Esophagus (tissue), 2 donors: ENCODE measurements around the gene OSBPL3. TPM values are rescaled to one million over a fixed set of nuclear protein-coding genes. Genes with fewer than 3 reads are reported as not detected.

ENCODE experiments used
- H3K27ac ChIP-seq, 2 donors: one replicate each; pipeline ENCODE4 v1.5.1; 2013; ENCODE audit warnings: low read depth in 2 of 2, mild to moderate bottlenecking in 2 of 2, inconsistent platforms in 1 of 2, low read length in 1 of 2, moderate library complexity in 1 of 2
- H3K27me3 ChIP-seq, 2 donors: one replicate each; pipeline ENCODE4 v1.6.1; 2013; ENCODE audit warnings: low read length in 2 of 2, control low read depth in 1 of 2, mild to moderate bottlenecking in 1 of 2; ENCODE audit not compliant: insufficient read depth in 2 of 2, control insufficient read depth in 1 of 2
- H3K36me3 ChIP-seq, 2 donors: one replicate each; pipeline ENCODE4 v1.6.1; 2013; ENCODE audit warnings: low read length in 1 of 2; ENCODE audit not compliant: control insufficient read depth in 2 of 2, insufficient read depth in 2 of 2
- H3K4me1 ChIP-seq, 2 donors: one replicate each; pipeline ENCODE4 v1.6.1; 2013; ENCODE audit warnings: low read length in 1 of 2; ENCODE audit not compliant: control insufficient read depth in 2 of 2, insufficient read depth in 2 of 2
- H3K4me3 ChIP-seq, 2 donors: one replicate each; pipeline ENCODE4 v1.5.1; 2013; ENCODE audit warnings: low read length in 2 of 2, mild to moderate bottlenecking in 2 of 2, low read depth in 1 of 2, moderate library complexity in 1 of 2
- H3K9me3 ChIP-seq, 2 donors: one replicate each; pipeline ENCODE4 v1.6.1; 2013; ENCODE audit warnings: mild to moderate bottlenecking in 2 of 2, low read depth in 1 of 2, low read length in 1 of 2, moderate library complexity in 1 of 2; ENCODE audit not compliant: control insufficient read depth in 2 of 2, insufficient read depth in 1 of 2
- WGBS, 2 donors: extraction: QIAGEN DNeasy Blood & Tissue Kit; methylation state at CpG; one replicate each; pipeline ENCODE4 v1.1.7; 2013; 5-methylcytosine and 5-hydroxymethylcytosine counted together
- polyA plus RNA-seq, 2 donors: library from polyadenylated mRNA; stranded (reverse); fragments of 200-250 nt; gene quantifications; one replicate each; pipeline ENCODE4 v1.2.3, GENCODE V29; 2013
- donor health status: healthy with polysubstance abuse.
- donor health status: Bipolar disorder and iron deficiency.

Gene OSBPL3
- polyA plus RNA-seq, 2 donors, result 10.4 to 22.4 TPM

GRCh38 chr7:24962418-24962962 lies 17.5 kb downstream of the OSBPL3 start:
- Histone ChIP-seq H3K36me3 (no peaks in the 10 kb centered on the region), H3K27ac (peak overlapping the region in 1 of 2 donors; percentile 2), H3K4me3 (no peak overlapping the region), H3K9me3 (no peaks in the 10 kb centered on the region), H3K4me1 (peaks cover 2 to 7% of the 10 kb centered on the region in 2 donors), H3K27me3 (no peaks in the 10 kb centered on the region)
- 48 to 61% methylated on average over 4 of the region's 4 CpGs for WGBS, 2 donors

GRCh38 chr7:24959735-24960485 lies 20.1 kb downstream of the OSBPL3 start:
- H3K27me3 ChIP-seq, result no peaks in the 10 kb centered on the region
- H3K9me3 ChIP-seq, result no peaks in the 10 kb centered on the region
- no peaks in the 10 kb centered on the region for H3K36me3 ChIP-seq
- no peak overlapping the region for H3K27ac ChIP-seq
- 92 to 93% methylated on average over 6 of the region's 6 CpGs for WGBS, 2 donors
- H3K4me1 ChIP-seq, result peaks cover 2 to 7% of the 10 kb centered on the region in 2 donors
- H3K4me3 ChIP-seq, result no peak overlapping the region

- no peak overlapping the region for H3K4me3 ChIP-seq
- no peaks in the 10 kb centered on the region for H3K9me3 ChIP-seq
- H3K27me3 ChIP-seq, result no peaks in the 10 kb centered on the region
- H3K27ac ChIP-seq, result no peak overlapping the region
- peaks cover under 1 to 6% of the 10 kb centered on the region in 2 donors for H3K4me1 ChIP-seq
- no peaks in the 10 kb centered on the region for H3K36me3 ChIP-seq
These were observed 21.6 kb downstream of the OSBPL3 start for GRCh38 chr7:24958399-24958798.

GRCh38 chr7:24956021-24956420 lies 24.0 kb downstream of the OSBPL3 start:
- no peaks in the 10 kb centered on the region for H3K4me1 ChIP-seq
- H3K4me3 ChIP-seq, result no peak overlapping the region
- no peaks in the 10 kb centered on the region for H3K27me3 ChIP-seq
- H3K36me3 ChIP-seq, result no peaks in the 10 kb centered on the region
- no peak overlapping the region for H3K27ac ChIP-seq
- no peaks in the 10 kb centered on the region for H3K9me3 ChIP-seq
- 54 to 82% methylated on average over 3 of the region's 3 CpGs for WGBS, 2 donors

GRCh38 chr7:24955313-24955712 lies 24.7 kb downstream of the OSBPL3 start:
- 96 to 97% methylated on average over 1 of the region's 1 CpG for WGBS, 2 donors
- Histone ChIP-seq H3K4me1 (no peaks in the 10 kb centered on the region), H3K4me3 (no peak overlapping the region), H3K9me3 (no peaks in the 10 kb centered on the region), H3K36me3 (no peaks in the 10 kb centered on the region), H3K27ac (no peak overlapping the region), H3K27me3 (no peaks in the 10 kb centered on the region)

- Histone ChIP-seq H3K27me3 (no peaks in the 10 kb centered on the region), H3K27ac (no peak overlapping the region), H3K36me3 (no peaks in the 10 kb centered on the region), H3K4me3 (no peak overlapping the region), H3K4me1 (no peaks in the 10 kb centered on the region), H3K9me3 (no peaks in the 10 kb centered on the region)
- 93 to 95% methylated on average over 2 of the region's 2 CpGs for WGBS, 2 donors
These were observed 27.5 kb downstream of the OSBPL3 start for GRCh38 chr7:24952464-24952863.

- no peaks in the 10 kb centered on the region for H3K9me3 ChIP-seq
- no peaks in the 10 kb centered on the region for H3K4me1 ChIP-seq
- 66 to 70% methylated on average over 3 of the region's 3 CpGs for WGBS, 2 donors
- no peak overlapping the region for H3K4me3 ChIP-seq
- H3K36me3 ChIP-seq, result no peaks in the 10 kb centered on the region
- H3K27ac ChIP-seq, result no peak overlapping the region
- no peaks in the 10 kb centered on the region for H3K27me3 ChIP-seq
These were observed 28.5 kb downstream of the OSBPL3 start for GRCh38 chr7:24951441-24951980.

- H3K9me3 ChIP-seq, result no peaks in the 10 kb centered on the region
- no peaks in the 10 kb centered on the region for H3K27me3 ChIP-seq
- no peak overlapping the region for H3K27ac ChIP-seq
- H3K4me1 ChIP-seq, result no peaks in the 10 kb centered on the region
- H3K4me3 ChIP-seq, result no peak overlapping the region
- 17 to 67% methylated on average over 1 of the region's 1 CpG for WGBS, 2 donors
- H3K36me3 ChIP-seq, result no peaks in the 10 kb centered on the region
These were observed 30.1 kb downstream of the OSBPL3 start for GRCh38 chr7:24949884-24950283.

GRCh38 chr7:24948739-24949138 lies 31.2 kb downstream of the OSBPL3 start:
- Histone ChIP-seq H3K27ac (no peak overlapping the region), H3K9me3 (no peaks in the 10 kb centered on the region), H3K36me3 (no peaks in the 10 kb centered on the region), H3K27me3 (no peaks in the 10 kb centered on the region), H3K4me1 (no peaks in the 10 kb centered on the region), H3K4me3 (no peak overlapping the region)
- 68 to 72% methylated on average over 4 of the region's 4 CpGs for WGBS, 2 donors

GRCh38 chr7:24946467-24946866 lies 33.5 kb downstream of the OSBPL3 start:
- WGBS, 2 donors, result 86 to 98% methylated on average over 1 of the region's 1 CpG
- H3K27ac ChIP-seq, result no peak overlapping the region
- H3K36me3 ChIP-seq, result no peaks in the 10 kb centered on the region
- H3K4me3 ChIP-seq, result no peak overlapping the region
- H3K4me1 ChIP-seq, result no peaks in the 10 kb centered on the region
- H3K27me3 ChIP-seq, result no peaks in the 10 kb centered on the region
- no peaks in the 10 kb centered on the region for H3K9me3 ChIP-seq
